NB4 (cell line): Measurements from ENCODE around the gene GADD45A.

ENCODE experiments used
- POLR2A ChIP-seq: IDR thresholded peaks from 2 replicates; pipeline ENCODE4 v1.6.1; 2011; ENCODE audit warnings: mild to moderate bottlenecking; ENCODE audit not compliant: insufficient read length; ENCODE audit errors: extremely low read depth
- TF ChIP-seq, protein P1 (sequence below): IDR thresholded peaks from one replicate; pipeline ENCODE4 v1.5.1; 2012; ENCODE audit warnings: low read depth, low read length

DNA sequence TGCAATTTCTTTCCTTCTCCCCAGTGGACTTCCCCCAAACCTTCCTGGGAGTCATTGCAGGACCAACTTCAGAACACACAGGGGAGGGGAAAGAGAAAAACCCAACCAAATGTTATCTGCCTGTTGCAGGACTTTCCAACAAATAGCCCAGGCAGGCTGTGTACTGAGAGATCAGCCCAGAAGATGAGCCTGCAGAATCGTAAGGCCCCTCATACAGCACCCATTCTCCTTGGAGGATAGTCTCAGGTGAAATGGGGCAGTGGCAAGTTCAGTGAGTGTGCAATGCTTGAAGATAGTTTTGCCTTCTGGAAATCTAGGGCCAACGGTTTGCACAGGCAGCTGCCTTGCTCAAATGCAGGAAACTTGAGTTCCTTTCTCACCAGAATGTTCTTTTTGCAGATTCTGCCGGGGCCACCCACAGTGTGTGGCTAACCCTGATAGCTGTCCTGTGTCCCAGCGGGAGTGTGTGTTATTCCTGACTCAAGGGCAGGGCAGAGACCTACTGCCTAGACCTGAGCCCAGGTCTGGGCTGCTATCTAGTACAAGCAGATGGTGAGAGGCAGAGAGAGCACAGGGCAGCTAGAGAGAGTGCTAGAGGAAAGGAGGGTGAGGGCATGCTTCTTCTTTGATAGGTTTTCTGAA, 48.8 kb downstream of the GADD45A start:
- TF ChIP-seq POLR2A = no peak
- TF ChIP-seq, protein P1, sequence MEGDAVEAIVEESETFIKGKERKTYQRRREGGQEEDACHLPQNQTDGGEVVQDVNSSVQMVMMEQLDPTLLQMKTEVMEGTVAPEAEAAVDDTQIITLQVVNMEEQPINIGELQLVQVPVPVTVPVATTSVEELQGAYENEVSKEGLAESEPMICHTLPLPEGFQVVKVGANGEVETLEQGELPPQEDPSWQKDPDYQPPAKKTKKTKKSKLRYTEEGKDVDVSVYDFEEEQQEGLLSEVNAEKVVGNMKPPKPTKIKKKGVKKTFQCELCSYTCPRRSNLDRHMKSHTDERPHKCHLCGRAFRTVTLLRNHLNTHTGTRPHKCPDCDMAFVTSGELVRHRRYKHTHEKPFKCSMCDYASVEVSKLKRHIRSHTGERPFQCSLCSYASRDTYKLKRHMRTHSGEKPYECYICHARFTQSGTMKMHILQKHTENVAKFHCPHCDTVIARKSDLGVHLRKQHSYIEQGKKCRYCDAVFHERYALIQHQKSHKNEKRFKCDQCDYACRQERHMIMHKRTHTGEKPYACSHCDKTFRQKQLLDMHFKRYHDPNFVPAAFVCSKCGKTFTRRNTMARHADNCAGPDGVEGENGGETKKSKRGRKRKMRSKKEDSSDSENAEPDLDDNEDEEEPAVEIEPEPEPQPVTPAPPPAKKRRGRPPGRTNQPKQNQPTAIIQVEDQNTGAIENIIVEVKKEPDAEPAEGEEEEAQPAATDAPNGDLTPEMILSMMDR = no peak
